GM12873 (cell line): ENCODE results near the gene RBM20.

Source experiments
- TF ChIP-seq, protein P1 (sequence below): IDR thresholded peaks from 2 replicates; pipeline ENCODE4 v1.5.1; 2012; ENCODE audit warnings: low read depth, mild to moderate bottlenecking, moderate library complexity, low read length, control low read depth; ENCODE audit not compliant: insufficient read depth; ENCODE audit errors: missing control alignments

RBM20 gene

DNA sequence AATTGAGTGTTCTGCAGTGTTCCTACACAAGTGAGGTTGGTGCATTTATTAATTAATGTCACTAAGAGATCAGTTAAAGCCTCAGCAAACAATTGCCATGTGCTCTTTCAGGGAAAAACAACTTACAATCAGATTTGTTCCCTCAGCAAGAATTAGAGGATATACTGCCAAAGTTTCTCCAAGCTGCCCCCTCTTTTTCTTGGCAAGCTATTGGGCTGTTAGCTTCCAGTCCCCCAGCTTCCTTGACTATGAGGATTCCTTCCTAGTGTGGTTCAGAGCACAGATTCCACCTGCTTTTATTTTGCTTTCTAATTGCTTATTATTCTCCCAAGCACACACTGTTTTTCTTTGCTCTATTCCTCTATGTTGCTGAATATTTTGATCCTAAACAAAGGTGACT lies 112.7 kb downstream of the RBM20 start:
- TF ChIP-seq, protein P1, sequence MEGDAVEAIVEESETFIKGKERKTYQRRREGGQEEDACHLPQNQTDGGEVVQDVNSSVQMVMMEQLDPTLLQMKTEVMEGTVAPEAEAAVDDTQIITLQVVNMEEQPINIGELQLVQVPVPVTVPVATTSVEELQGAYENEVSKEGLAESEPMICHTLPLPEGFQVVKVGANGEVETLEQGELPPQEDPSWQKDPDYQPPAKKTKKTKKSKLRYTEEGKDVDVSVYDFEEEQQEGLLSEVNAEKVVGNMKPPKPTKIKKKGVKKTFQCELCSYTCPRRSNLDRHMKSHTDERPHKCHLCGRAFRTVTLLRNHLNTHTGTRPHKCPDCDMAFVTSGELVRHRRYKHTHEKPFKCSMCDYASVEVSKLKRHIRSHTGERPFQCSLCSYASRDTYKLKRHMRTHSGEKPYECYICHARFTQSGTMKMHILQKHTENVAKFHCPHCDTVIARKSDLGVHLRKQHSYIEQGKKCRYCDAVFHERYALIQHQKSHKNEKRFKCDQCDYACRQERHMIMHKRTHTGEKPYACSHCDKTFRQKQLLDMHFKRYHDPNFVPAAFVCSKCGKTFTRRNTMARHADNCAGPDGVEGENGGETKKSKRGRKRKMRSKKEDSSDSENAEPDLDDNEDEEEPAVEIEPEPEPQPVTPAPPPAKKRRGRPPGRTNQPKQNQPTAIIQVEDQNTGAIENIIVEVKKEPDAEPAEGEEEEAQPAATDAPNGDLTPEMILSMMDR, result no peak

DNA sequence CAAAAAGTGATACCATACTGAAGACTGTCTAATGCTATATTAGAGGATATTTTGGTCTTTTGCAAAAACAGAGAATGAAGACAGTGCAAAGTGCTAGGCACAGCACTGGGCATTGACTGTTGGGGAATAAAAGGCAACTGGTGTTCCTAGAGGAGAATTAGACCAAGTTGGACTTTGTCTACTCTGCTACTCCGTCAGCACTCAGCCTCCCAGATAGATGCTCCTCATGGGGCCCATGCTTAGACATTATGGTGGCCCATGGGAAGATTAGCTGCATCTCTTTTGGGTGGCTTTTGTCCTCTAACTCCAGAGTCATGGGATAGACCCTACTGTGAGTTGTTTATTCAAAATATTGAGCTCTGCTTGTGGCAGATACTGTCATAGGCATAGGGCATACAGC lies 113.5 kb downstream of the RBM20 start:
- TF ChIP-seq, protein P1, result no peak

- TF ChIP-seq, protein P1, result no peak
Measured at GRCh38 chr10:110758128-110758765, 114.1 kb downstream of the RBM20 start.

GRCh38 chr10:110758898-110759297 lies 114.8 kb downstream of the RBM20 start:
- TF ChIP-seq, protein P1, result no peak

GRCh38 chr10:110759523-110759922 lies 115.4 kb downstream of the RBM20 start:
- TF ChIP-seq, protein P1, result no peak

- TF ChIP-seq, protein P1, result no peak
Measured at GRCh38 chr10:110762109-110762848, 118.1 kb downstream of the RBM20 start.

GRCh38 chr10:110762849-110763211 lies 118.7 kb downstream of the RBM20 start:
- TF ChIP-seq, protein P1, result no peak
